Endothelial cell (in vitro differentiated cells): ENCODE measurements around the gene GATAD2A. TPM values are rescaled to one million over a fixed set of nuclear protein-coding genes. Genes with fewer than 3 reads are reported as not detected.

Source experiments
- DNase-seq: peaks from one replicate; pipeline ENCODE4 v3.0.0; 2021; ENCODE audit warnings: low spot score
- H3K27ac Mint-ChIP-seq: one replicate; pipeline ENCODE4 v1.8.0; 2021; ENCODE audit warnings: mixed read lengths, inconsistent platforms; ENCODE audit not compliant: unreplicated experiment
- H3K27me3 Mint-ChIP-seq: one replicate; pipeline ENCODE4 v1.8.0; 2021; ENCODE audit warnings: mild to moderate bottlenecking, moderate library complexity, mixed read lengths, inconsistent platforms; ENCODE audit not compliant: unreplicated experiment
- H3K36me3 Mint-ChIP-seq: one replicate; pipeline ENCODE4 v1.8.0; 2021; ENCODE audit warnings: mild to moderate bottlenecking, low read depth, mixed read lengths, inconsistent platforms; ENCODE audit not compliant: unreplicated experiment
- H3K4me1 Mint-ChIP-seq: one replicate; pipeline ENCODE4 v1.8.0; 2021; ENCODE audit warnings: mild to moderate bottlenecking, mixed read lengths, inconsistent platforms; ENCODE audit not compliant: unreplicated experiment
- H3K4me3 Mint-ChIP-seq: one replicate; pipeline ENCODE4 v1.8.0; 2021; ENCODE audit warnings: mild to moderate bottlenecking, mixed read lengths, inconsistent platforms; ENCODE audit not compliant: unreplicated experiment
- H3K9me3 Mint-ChIP-seq: one replicate; pipeline ENCODE4 v1.8.0; 2021; ENCODE audit warnings: mixed read lengths, inconsistent platforms; ENCODE audit not compliant: unreplicated experiment
- CTCF ChIP-seq: fragments of 200-600 bp; sonication (generic); IDR thresholded peaks from one replicate; pipeline ENCODE4 v1.5.0; 2021; ENCODE audit warnings: antibody characterized with exemption; ENCODE audit not compliant: unreplicated experiment
- total RNA-seq: library from RNA; stranded (reverse); fragmentation: NEBNext Ultra II Directional; extraction: Animal tissue kit (Norgen Biotek cat#: 25700); gene quantifications from one replicate; pipeline ENCODE4 v1.2.1, GENCODE V29; 2021; ENCODE audit not compliant: unreplicated experiment

GATAD2A gene
- total RNA-seq, 1 donor from 2014 or later, result 150 TPM

- peaks cover 23% of the 10 kb centered on the region for H3K27me3 Mint-ChIP-seq
- DNase-seq, result no peak
- H3K27ac Mint-ChIP-seq, result no peak overlapping the region
- no peak overlapping the region for H3K4me3 Mint-ChIP-seq
- no peaks in the 10 kb centered on the region for H3K4me1 Mint-ChIP-seq
- H3K36me3 Mint-ChIP-seq, result peaks cover 20% of the 10 kb centered on the region
- no peak for TF ChIP-seq CTCF
- no peaks in the 10 kb centered on the region for H3K9me3 Mint-ChIP-seq
Observed at GRCh38 chr19:19495614-19496603, 90.4 kb downstream of the GATAD2A start.

GRCh38 chr19:19498255-19498991 is 92.9 kb downstream of the GATAD2A start:
- no peak overlapping the region for H3K4me3 Mint-ChIP-seq
- no peak for DNase-seq
- no peaks in the 10 kb centered on the region for H3K4me1 Mint-ChIP-seq
- H3K36me3 Mint-ChIP-seq, result peaks cover 39% of the 10 kb centered on the region
- H3K9me3 Mint-ChIP-seq, result no peaks in the 10 kb centered on the region
- H3K27me3 Mint-ChIP-seq, result peaks cover 27% of the 10 kb centered on the region
- H3K27ac Mint-ChIP-seq, result no peak overlapping the region
- no peak for TF ChIP-seq CTCF

- peaks cover 25% of the 10 kb centered on the region for H3K27me3 Mint-ChIP-seq
- no peak overlapping the region for H3K27ac Mint-ChIP-seq
- no peaks in the 10 kb centered on the region for H3K9me3 Mint-ChIP-seq
- no peak for DNase-seq
- no peak for TF ChIP-seq CTCF
- no peaks in the 10 kb centered on the region for H3K4me1 Mint-ChIP-seq
- H3K36me3 Mint-ChIP-seq, result peaks cover 44% of the 10 kb centered on the region
- H3K4me3 Mint-ChIP-seq, result no peak overlapping the region
Observed at GRCh38 chr19:19499272-19499995, 94.0 kb downstream of the GATAD2A start.

- no peak overlapping the region for H3K4me3 Mint-ChIP-seq
- peaks cover 34% of the 10 kb centered on the region for H3K36me3 Mint-ChIP-seq
- peaks cover 22% of the 10 kb centered on the region for H3K27me3 Mint-ChIP-seq
- no peak overlapping the region for H3K27ac Mint-ChIP-seq
- no peaks in the 10 kb centered on the region for H3K9me3 Mint-ChIP-seq
- no peak for TF ChIP-seq CTCF
- H3K4me1 Mint-ChIP-seq, result no peaks in the 10 kb centered on the region
- no peak for DNase-seq
Observed at GRCh38 chr19:19500975-19501644, 95.6 kb downstream of the GATAD2A start.
